NCI-H526 treated with DMSO at 0.1 percent for 48 hours (cell line): ENCODE measurements around the gene DAG1.

ENCODE experiments used
- DNase-seq: peaks from one replicate; lab custom pipeline; 2025; lab: John Stamatoyannopoulos, UW

DAG1 gene

DNA sequence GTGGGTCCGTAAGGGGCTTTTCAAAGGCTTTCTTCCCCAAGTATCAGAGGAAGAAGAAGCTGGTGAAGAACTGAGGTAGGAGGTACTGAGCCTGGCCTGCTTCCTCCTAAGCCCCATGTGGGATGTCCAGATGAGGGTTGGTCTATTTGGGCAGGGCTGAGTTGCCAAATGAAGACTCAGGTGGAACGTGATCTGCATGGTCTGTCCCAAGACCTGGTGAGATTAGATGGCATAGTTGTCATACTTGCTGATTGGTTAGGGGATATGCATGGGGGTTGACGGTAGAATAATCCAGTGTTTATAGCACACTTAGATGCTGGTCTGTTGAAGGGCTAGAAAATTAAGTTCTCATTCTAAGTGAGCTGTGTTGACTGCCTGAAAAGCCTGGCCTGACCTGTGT is 47.9 kb downstream of the DAG1 start:
- no peak for DNase-seq

GRCh38 chr3:49518441-49518840 is 48.4 kb downstream of the DAG1 start:
- no peak for DNase-seq

DNA sequence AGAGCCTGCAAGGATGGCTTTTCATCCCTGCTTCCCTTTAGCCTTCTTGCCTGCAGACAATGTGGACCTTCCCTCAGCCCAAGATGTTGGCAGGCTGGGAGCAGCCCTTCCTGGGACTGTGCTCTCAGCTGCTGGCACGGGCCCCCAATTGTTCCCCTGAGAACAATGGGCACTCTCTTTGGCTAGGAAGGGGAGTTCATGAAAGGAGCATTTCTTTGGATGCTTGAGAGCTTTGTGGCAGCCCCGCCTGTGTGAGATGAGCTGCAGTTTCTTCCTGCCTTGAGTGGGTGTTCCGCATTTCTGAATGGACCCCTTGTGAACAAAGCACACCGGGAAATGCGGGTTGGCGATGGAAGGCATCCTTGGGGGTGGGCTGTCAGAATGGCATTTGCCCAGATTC is 49.2 kb downstream of the DAG1 start:
- DNase-seq = no peak

DNA sequence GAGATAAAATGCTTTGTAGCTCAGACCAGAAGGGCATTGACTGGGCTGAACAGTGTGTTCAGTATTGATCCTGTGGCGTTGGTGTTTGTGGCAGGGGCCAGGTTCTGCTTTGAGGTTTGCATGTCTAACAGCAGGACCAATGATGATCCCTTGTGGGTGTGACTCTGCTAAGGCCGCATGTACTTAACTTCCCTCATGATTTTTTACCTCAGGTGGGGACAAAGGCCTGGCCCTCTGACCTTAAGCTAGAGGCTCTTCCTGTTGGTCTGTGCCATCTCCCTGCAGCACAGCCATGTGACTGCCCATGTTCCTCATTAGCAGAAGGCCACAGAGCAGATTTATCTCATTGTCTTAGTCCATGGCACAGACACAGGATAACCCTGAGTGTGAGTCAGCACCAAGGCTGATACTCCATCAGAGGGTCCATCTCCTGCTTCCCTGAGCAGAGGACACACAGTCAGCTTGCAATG is 49.9 kb downstream of the DAG1 start:
- DNase-seq = no peak

DNA sequence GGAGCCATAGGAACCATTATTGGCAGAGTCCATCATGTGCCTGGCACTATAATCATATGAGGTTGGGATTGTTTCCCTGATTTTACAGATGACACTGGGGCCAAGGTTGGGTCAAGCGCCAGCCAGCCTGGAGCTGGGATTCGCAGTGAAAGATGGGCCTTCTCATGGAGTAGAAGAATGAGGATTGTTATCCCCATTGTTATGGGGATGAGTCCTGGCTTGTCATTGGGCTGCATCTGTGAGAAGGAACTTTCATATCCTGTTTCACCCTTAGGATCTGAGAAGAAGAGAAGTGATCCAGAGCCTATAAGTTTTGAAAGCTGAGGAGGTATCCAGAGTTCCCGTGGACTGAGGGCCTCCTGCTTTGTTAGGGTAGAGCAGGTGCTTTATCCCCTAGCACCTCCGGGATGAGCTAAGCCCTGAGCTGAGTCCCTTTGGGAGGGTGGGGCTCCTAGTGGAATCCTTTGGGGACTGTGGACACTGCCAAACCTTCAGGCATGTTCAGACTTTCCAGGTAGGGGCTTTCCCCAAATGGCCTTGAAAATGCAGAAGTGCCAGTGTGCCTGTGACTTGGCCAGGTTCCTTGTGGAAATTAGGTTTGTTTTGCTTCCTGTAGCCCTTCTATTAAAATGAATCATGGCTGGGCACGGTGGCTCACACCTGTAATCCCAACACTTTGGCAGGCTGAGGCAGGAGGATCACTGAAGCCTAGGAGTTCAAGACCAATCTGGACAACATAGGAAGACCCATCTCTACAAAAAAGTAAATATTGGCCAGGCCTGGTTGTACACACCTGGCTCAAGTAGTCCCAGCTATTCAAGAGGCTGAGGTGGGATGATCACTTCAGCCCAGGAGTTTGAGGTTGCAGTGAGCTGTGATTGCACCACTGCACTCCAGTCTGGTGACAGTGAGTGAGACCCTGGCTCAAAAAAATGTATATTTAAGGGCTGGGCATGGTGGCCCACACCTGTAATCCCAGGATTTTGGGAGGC is 54.0 kb downstream of the DAG1 start:
- no peak for DNase-seq

GRCh38 chr3:49529567-49529966 is 59.5 kb downstream of the DAG1 start:
- no peak for DNase-seq

DNA sequence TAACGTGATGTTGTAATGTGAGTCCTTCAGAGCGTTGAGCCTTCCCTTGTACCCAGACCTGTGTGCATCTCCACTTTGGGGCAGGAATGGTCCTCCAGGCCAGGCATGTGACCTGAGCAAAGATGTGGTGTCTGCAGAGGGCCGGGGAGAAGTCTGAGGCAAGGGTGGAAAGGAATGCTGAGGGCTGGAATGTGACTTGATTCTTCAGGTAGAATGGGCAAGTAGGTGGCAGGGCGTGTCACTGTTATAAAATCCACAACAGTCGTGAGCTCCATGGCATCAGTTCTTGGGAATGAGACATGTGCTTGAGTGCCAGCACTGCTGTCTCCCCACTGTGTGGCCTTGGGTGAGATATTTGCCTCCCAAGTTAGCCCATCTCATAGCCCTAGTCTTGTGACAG is 60.2 kb downstream of the DAG1 start:
- no peak for DNase-seq

GRCh38 chr3:49530701-49531100 is 60.6 kb downstream of the DAG1 start:
- no peak for DNase-seq

DNA sequence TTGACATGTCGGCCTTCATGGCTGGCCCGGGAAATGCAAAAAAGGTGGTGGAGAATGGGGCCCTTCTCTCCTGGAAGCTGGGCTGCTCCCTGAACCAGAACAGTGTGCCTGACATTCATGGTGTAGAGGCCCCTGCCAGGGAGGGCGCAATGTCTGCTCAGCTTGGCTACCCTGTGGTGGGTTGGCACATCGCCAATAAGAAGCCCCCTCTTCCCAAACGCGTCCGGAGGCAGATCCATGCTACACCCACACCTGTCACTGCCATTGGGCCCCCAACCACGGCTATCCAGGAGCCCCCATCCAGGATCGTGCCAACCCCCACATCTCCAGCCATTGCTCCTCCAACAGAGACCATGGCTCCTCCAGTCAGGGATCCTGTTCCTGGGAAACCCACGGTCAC is 61.2 kb downstream of the DAG1 start:
- DNase-seq = no peak

DNA sequence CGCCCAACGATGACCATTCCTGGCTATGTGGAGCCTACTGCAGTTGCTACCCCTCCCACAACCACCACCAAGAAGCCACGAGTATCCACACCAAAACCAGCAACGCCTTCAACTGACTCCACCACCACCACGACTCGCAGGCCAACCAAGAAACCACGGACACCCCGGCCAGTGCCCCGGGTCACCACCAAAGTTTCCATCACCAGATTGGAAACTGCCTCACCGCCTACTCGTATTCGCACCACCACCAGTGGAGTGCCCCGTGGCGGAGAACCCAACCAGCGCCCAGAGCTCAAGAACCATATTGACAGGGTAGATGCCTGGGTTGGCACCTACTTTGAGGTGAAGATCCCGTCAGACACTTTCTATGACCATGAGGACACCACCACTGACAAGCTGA is 61.6 kb downstream of the DAG1 start:
- no peak for DNase-seq

- DNase-seq = no peak
These were observed 63.0 kb downstream of the DAG1 start for GRCh38 chr3:49533031-49533430.

GRCh38 chr3:49533786-49534519 is 63.9 kb downstream of the DAG1 start:
- DNase-seq = no peak

DNA sequence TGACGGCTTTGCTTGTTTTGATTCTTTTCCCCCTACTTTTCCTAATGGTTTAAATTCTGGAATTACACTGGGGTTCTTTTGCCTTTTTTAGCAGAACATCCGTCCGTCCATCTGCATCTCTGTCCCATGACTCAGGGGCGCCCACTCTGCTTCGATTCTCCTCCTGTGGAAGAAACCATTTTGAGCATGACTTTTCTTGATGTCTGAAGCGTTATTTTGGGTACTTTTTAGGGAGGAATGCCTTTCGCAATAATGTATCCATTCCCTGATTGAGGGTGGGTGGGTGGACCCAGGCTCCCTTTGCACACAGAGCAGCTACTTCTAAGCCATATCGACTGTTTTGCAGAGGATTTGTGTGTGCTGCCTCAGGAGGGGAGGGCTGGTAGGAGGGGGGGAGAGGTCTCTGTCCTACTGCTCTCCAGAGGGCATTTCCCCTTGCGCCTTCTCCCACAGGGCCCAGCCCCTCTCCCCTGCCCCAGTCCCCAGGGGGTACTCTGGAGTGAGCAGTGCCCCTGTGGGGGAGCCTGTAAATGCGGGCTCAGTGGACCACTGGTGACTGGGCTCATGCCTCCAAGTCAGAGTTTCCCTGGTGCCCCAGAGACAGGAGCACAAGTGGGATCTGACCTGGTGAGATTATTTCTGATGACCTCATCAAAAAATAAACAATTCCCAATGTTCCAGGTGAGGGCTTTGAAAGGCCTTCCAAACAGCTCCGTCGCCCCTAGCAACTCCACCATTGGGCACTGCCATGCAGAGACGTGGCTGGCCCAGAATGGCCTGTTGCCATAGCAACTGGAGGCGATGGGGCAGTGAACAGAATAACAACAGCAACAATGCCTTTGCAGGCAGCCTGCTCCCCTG is 64.7 kb downstream of the DAG1 start:
- no peak for DNase-seq

GRCh38 chr3:49535971-49536874 is 66.2 kb downstream of the DAG1 start:
- no peak for DNase-seq

DNA sequence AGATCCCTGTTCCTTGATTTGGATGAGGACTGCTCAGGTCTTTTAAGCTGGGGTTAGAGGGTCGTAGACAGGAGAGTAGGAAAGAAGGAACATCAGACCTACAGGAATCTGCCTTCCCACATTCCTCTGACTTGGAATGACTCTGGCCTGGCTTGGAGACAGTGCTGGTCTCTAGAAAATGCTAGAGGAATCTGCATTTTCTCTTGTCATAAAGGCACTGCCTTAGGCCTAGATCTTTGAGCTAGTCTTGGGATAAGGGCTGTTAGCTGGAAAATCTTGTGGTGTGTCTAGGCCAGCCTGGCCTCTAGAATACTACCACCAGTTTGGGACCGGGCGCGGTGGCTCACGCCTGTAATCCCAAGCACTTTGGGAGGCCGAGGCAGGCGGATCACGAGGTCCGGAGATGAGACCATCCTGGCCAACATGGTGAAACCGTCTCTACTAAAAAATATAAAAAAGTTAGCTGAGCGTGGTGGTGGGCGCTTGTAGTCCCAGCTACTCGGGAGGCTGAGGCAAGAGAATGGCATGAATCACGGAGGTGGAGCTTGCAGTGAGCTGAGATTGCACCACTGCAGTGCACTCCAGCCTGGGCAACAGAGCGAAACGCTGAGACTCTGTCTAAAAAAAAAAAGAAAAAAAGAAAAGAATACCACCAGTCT is 66.9 kb downstream of the DAG1 start:
- no peak for DNase-seq

GRCh38 chr3:49539659-49540560 is 69.8 kb downstream of the DAG1 start:
- peak; percentile 90 for DNase-seq

DNA sequence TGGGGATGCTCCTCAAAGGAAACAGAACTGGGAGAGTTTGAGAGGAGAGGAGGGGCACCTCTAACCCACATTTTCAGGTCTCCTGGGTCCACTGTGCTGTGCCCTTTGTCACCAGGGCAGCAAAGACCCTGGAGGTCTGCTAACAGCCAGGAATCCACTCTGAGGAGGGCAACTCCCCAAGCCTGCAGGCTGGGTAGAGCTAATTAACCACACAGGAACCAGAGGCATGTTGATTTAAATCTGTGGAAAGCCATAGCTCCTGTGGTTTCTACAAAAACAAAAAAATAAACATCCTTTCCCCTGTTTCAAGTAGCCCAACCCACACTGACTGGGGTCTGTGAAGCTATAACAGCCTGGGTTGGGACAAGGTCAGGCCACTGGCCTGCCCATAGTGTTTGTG is 82.0 kb downstream of the DAG1 start:
- no peak for DNase-seq

DNA sequence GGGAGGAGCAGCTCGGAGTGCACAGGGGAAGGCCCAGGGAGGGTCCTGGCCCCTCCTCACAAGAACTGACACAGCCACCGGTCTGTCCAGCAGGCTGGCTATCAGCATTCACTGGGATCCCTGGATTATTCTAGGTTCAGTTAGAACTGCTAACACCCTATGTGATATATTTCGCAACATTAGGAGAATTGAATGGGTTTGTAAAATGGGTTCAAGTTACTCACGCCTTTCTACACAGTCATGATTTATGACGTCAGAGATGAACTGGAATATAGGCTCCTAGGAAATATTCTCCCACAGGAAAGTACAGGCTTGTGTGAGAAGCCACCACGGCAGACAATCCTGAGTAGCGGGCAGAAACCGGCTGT is 83.2 kb downstream of the DAG1 start:
- no peak for DNase-seq
